HepG2 (cell line): ENCODE results near the gene VGF. TPM values are rescaled to one million over a fixed set of nuclear protein-coding genes. Genes with fewer than 3 reads are reported as not detected.

Experiments
- ATAC-seq: fragments of 200-7000 bp; cut with Tn5 transposase; 3 replicates; pipeline ENCODE4 v1.9.1; 2020; ENCODE audit warnings: mild to moderate bottlenecking, moderate library complexity
- BruUV-seq: library from RNA; stranded (reverse); fragments of 400-500 nt; replicated peaks from 2 replicates; lab custom pipeline; 2021; lab: Mats Ljungman, UMichigan
- CTCF ChIA-PET: fragments of 300-600 bp; formaldehyde crosslinking; extraction: SDS; loops from one replicate; lab custom pipeline; 2021; ENCODE audit warnings: low total read pairs, inconsistent platforms, low intra/inter-chr PET ratio; lab: Yijun Ruan, JAX
- POLR2A ChIA-PET: fragments of 350-600 bp; sonication (Branson Sonifier 250); formaldehyde crosslinking; loops from one replicate; lab custom pipeline; 2020; ENCODE audit warnings: antibody characterized with exemption, inconsistent platforms; lab: Yijun Ruan, JAX
- DNase-seq: peaks from one replicate; pipeline ENCODE4 v3.0.0-alpha.2; 2015; ENCODE audit warnings: low spot score
- FAIRE-seq: peaks from 3 replicates; lab custom pipeline; 2011; peaks lifted over from hg19 to GRCh38; lab: Jason Lieb, UNC
- H2AFZ ChIP-seq: one replicate; pipeline ENCODE4 v1.6.1; 2011; ENCODE audit warnings: low read length, inconsistent platforms
- H3K27ac ChIP-seq: fragments of 300-600 bp; 3 replicates; pipeline ENCODE4 v1.8.0; 2011; ENCODE audit warnings: mixed run types, mild to moderate bottlenecking, mixed read lengths, low read length, inconsistent platforms; ENCODE audit not compliant: insufficient read depth; ENCODE audit errors: extremely low read length
- H3K27me3 ChIP-seq, 2 experiments: fragments of 200-600 bp in 1 of 2; 2 replicates in 1 of 2; 3 replicates in 1 of 2; pipeline versions ENCODE4 v1.6.0 to v1.8.0; 2011; ENCODE audit warnings: low read length in 2 of 2, mild to moderate bottlenecking in 2 of 2, moderate library complexity in 2 of 2, inconsistent platforms in 1 of 2; ENCODE audit not compliant: insufficient read depth in 2 of 2, control insufficient read depth in 1 of 2
- H3K36me3 ChIP-seq, 2 experiments: fragments of 200-600 bp in 1 of 2; replicated peaks in 1 of 2; 2 replicates in 1 of 2; 3 replicates in 1 of 2; pipeline versions ENCODE4 v1.5.1 to v1.8.0; 2011; ENCODE audit warnings: low read length in 2 of 2, inconsistent platforms in 1 of 2; ENCODE audit not compliant: insufficient read depth in 2 of 2, control insufficient read depth in 1 of 2
- H3K4me1 ChIP-seq: 2 replicates; pipeline ENCODE4 v1.5.1; 2012; ENCODE audit warnings: low read length, inconsistent platforms; ENCODE audit not compliant: insufficient read depth
- H3K4me2 ChIP-seq: 2 replicates; pipeline ENCODE4 v1.6.0; 2011; ENCODE audit warnings: low read depth, low read length, inconsistent platforms
- H3K4me3 ChIP-seq, 3 experiments: fragments of 200-600 bp in 1 of 3; sonication (generic), shearing (Covaris generic) in 1 of 3; replicated peaks in 1 of 3; 2 replicates each; pipeline ENCODE4 v1.5.1; 2011 to 2016; ENCODE audit warnings: low read length in 3 of 3, inconsistent platforms in 2 of 3, low read depth in 2 of 3, mild to moderate bottlenecking in 2 of 3, control low read depth in 1 of 3, mixed read lengths in 1 of 3; ENCODE audit not compliant: insufficient read depth in 1 of 3
- H3K79me2 ChIP-seq: one replicate; pipeline ENCODE4 v1.6.1; 2011; ENCODE audit warnings: low read length, inconsistent platforms; ENCODE audit not compliant: insufficient read depth
- H3K9ac ChIP-seq: 2 replicates; pipeline ENCODE4 v1.6.0; 2011; ENCODE audit warnings: mild to moderate bottlenecking, low read depth, low read length, inconsistent platforms; ENCODE audit not compliant: insufficient read depth
- H3K9me3 ChIP-seq: 2 replicates; pipeline ENCODE4 v1.5.1; 2012; ENCODE audit warnings: mild to moderate bottlenecking, low read length
- H4K20me1 ChIP-seq: 2 replicates; pipeline ENCODE4 v1.6.0; 2011; ENCODE audit warnings: inconsistent platforms, mild to moderate bottlenecking, low read length, moderate library complexity; ENCODE audit not compliant: insufficient read depth
- ATF7 ChIP-seq, 2 experiments: fragments of 450-650 bp in 1 of 2; sonication (generic) in 1 of 2; formaldehyde crosslinking in 1 of 2; IDR thresholded peaks; 2 replicates each; pipeline versions ENCODE4 v1.4.0 to v1.6.1; 2016 to 2020; ENCODE audit warnings: antibody characterized with exemption in 1 of 2, mild to moderate bottlenecking in 1 of 2, missing genetic modification reagents in 1 of 2
- HES4 ChIP-seq: sonication (generic); formaldehyde crosslinking; IDR thresholded peaks from 2 replicates; pipeline ENCODE4 v1.9.0; 2021; ENCODE audit warnings: mild to moderate bottlenecking, missing genetic modification reagents, borderline replicate concordance
- KLF12 ChIP-seq: sonication (generic); formaldehyde crosslinking; IDR thresholded peaks from 2 replicates; pipeline ENCODE4 v1.4.0; 2020; ENCODE audit warnings: missing genetic modification reagents, borderline replicate concordance
- NCOA2 ChIP-seq: sonication (generic); formaldehyde crosslinking; IDR thresholded peaks from 2 replicates; pipeline ENCODE4 v1.8.0; 2022; ENCODE audit warnings: inconsistent platforms
- NFIB ChIP-seq: sonication (generic); formaldehyde crosslinking; IDR thresholded peaks from 2 replicates; pipeline ENCODE4 v1.9.0; 2021; ENCODE audit warnings: missing genetic modification reagents, mild to moderate bottlenecking, borderline replicate concordance
- ZKSCAN1 ChIP-seq: fragments of 150-350 bp; IDR thresholded peaks from 2 replicates; pipeline ENCODE4 v1.6.1; 2014; ENCODE audit warnings: low read length
- ZNF567 ChIP-seq: sonication (generic); formaldehyde crosslinking; IDR thresholded peaks from 2 replicates; pipeline ENCODE4 v1.8.1; 2023; ENCODE audit warnings: mild to moderate bottlenecking, missing genetic modification reagents, borderline replicate concordance
- WGBS: methylation state at CpG from one replicate; pipeline ENCODE4 v1.1.6; 2017; ENCODE audit warnings: low lambda C conversion rate; 5-methylcytosine and 5-hydroxymethylcytosine counted together
- in situ Hi-C: cut with HindIII; loops from 2 replicates; pipeline ENCODE4 v1.10.0; 2017; ENCODE audit warnings: low pct_unique_long_range_greater_than_20kb; ENCODE audit not compliant: extremely low pct_ligation_motif_present
- intact Hi-C: fragments of 100-400 bp; cut with micrococcal nuclease; formaldehyde crosslinking; loops from one replicate; pipeline ENCODE4 v1.10.0; 2022; ENCODE audit not compliant: unreplicated experiment
- polyA plus RNA-seq, 8 experiments: library from polyadenylated mRNA; depleted of rRNA in 3 of 8; stranded (reverse) in 7 of 8; unstranded in 1 of 8; fragments of >200 nt; fragmentation: Illumina TruSeq in 4 of 8; extraction: Trizol in 4 of 8; gene quantifications; 2 replicates each; pipeline versions ENCODE4 v1.2.1 to v1.2.3, GENCODE V29; 2011 to 2016; ENCODE audit warnings: low read depth in 4 of 8, missing spikeins in 1 of 8, mixed read lengths in 1 of 8; ENCODE audit not compliant: insufficient read depth in 1 of 8
- total RNA-seq, 5 experiments: library from RNA; depleted of rRNA; stranded (reverse); fragments of >200 nt; fragmentation: Illumina TruSeq; extraction: Trizol; gene quantifications; 2 replicates each; pipeline ENCODE4 v1.2.3, GENCODE V29; 2016; ENCODE audit warnings: low read depth in 1 of 5
- TF ChIP-seq, protein P1 (sequence below): sonication (generic); formaldehyde crosslinking; conservative IDR thresholded peaks from 2 replicates; pipeline ENCODE4 v1.4.0; 2020; ENCODE audit warnings: missing genetic modification reagents

VGF gene
- total and polyA plus RNA-seq, 2 of the 13 experiments (the other 11 are each of a cell fraction or from before 2014, with no cell fraction given): 0.12 to 0.46 TPM

DNA sequence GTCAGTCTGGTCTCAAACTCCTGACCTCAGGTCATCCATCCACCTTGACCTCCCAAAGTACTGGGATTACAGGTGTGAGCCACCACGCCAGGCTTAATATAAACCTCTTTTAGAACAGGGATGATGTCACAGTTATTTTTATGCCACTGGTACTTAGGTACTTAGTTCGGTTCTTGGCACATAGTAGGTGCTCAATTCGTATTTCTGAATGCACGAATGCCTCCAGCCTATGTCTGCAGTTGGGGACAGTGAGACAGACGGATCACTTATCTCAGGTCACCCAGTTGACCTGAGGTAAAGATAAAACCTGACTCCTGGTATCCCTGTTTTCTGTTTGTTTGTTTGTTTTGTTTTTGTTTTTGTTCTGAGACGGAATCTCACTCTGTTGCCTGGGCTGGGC is 20.8 kb upstream of the VGF start:
- no TSS peak for BruUV-seq
- ChIA-PET CTCF (no interaction called here), POLR2A (interaction anchor here (1.2 kb wide), 1 partner anchor 60 kb away, joined by 4 read pairs; no protein-coding TSS in a partner anchor)
- WGBS: 44% methylated on average over 6 of the region's 6 CpGs
- Histone ChIP-seq H3K79me2 (no peaks in the 10 kb centered on the region), H4K20me1 (no peaks in the 10 kb centered on the region), H3K4me1 (peaks cover 37% of the 10 kb centered on the region), H3K9ac (no peak overlapping the region), H3K9me3 (no peaks in the 10 kb centered on the region), H3K4me3 (no peak overlapping the region), H3K27me3 (peaks cover 0 to under 1% of the 10 kb centered on the region in 2 experiments; a peak in 1 of 5 replicates), H2AFZ (no peak overlapping the region), H3K27ac (no peak overlapping the region), H3K36me3 (no peaks in the 10 kb centered on the region), H3K4me2 (no peak overlapping the region)
- ATAC-seq (no peak), FAIRE-seq (no peak), DNase-seq (no peak)
- intact Hi-C loops (no loop called here), in situ Hi-C loops (no loop called here)
- TF ChIP-seq, protein P1, sequence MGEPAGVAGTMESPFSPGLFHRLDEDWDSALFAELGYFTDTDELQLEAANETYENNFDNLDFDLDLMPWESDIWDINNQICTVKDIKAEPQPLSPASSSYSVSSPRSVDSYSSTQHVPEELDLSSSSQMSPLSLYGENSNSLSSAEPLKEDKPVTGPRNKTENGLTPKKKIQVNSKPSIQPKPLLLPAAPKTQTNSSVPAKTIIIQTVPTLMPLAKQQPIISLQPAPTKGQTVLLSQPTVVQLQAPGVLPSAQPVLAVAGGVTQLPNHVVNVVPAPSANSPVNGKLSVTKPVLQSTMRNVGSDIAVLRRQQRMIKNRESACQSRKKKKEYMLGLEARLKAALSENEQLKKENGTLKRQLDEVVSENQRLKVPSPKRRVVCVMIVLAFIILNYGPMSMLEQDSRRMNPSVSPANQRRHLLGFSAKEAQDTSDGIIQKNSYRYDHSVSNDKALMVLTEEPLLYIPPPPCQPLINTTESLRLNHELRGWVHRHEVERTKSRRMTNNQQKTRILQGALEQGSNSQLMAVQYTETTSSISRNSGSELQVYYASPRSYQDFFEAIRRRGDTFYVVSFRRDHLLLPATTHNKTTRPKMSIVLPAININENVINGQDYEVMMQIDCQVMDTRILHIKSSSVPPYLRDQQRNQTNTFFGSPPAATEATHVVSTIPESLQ (CRISPR knock-in tag): no peak
- peak; percentile 62 for TF ChIP-seq ZKSCAN1
- TF ChIP-seq ZNF567 (CRISPR knock-in tag): no peak
- peak; percentile 13; the same call in 1 of the 2 replicates for TF ChIP-seq ATF7 (IDR thresholded peaks at IDR 0.05)
- no peak for TF ChIP-seq ATF7 (CRISPR knock-in tag; IDR thresholded peaks at IDR 0.05)
- no peak for TF ChIP-seq KLF12 (CRISPR knock-in tag)
- no peak for TF ChIP-seq HES4 (CRISPR knock-in tag)
- TF ChIP-seq NCOA2 (CRISPR knock-in tag): no peak
- TF ChIP-seq NFIB (CRISPR knock-in tag): no peak
